Activated T-helper 1 cell treated with Interleukin-2 at 50 U/mL for 16 hours (primary cell): ENCODE measurements around the gene CHCHD2.
"Not testable (repeated sequence)": the region's sequence is repeated elsewhere in the genome, so short reads cannot be mapped to it uniquely, and the experiment has no call there.

Experiments used
- DNase-seq: peaks from one replicate; pipeline ENCODE4 v3.0.0-alpha.2; 2020; ENCODE audit warnings: low read depth

The CHCHD2 gene

DNA sequence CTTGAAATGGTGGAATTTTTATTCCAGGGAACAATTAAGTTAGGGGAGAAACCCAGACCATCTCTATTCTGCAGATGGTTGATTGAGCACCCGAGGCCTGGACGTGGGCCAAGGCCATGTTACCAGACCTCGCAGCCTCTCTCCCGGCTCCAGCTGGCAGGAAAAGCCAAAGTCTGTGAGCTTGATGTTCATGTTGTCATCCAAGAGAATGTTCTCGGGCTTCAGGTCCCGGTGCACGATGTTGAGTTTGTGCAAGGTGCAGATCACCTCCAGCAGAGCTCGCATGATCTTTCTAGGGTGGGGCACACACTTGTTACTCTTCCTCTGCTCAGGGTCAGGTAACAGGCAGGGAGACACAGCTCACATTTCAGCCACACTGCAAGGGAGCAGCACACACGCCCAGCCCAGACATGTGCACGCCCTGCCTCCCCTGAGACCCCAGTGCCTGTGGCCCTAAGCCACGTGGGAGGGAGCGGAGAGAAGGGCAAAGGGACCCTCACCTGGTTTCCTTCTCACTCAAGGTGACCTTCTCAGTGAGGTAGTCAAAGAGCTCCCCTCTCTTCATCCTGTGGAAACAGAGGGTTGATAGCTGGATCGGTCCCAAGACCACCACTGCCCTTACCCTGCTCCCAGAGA is 23.0 kb downstream of the CHCHD2 start:
- DNase-seq: no peak

DNA sequence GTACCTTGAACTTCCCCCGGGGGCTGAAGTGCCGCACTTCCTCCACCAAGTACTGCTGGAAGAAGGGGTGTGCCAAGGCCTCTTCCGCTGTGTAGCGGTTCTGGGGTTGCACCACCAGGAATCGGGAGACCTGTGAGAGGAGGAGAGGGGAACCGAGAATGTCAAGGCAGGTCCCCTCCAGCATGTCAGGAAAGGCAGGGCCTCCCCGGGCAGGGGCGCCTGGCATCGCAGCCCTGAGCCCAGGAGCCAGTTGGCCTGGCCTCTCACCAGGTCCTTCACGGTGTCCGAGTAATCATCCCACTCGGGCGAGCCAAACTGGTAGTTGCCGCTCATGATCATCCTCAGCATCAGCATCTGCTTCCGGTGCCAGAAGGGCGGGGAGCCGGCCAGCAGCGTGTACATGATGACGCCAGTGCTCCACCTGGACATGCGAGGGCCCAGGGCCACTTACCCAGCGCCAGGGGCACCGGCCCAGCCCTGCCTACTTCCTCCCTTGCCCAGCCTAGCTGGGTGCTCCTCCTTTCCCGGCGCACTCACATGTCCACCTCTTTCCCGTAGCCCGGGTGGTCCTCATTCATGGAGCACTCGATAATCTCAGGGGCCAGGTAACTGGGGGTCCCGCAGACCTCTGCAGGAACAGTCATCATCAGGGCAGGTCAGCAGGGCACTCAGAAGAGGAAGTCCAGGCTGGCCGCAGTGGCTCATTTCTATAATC is 24.5 kb downstream of the CHCHD2 start:
- no peak for DNase-seq

DNA sequence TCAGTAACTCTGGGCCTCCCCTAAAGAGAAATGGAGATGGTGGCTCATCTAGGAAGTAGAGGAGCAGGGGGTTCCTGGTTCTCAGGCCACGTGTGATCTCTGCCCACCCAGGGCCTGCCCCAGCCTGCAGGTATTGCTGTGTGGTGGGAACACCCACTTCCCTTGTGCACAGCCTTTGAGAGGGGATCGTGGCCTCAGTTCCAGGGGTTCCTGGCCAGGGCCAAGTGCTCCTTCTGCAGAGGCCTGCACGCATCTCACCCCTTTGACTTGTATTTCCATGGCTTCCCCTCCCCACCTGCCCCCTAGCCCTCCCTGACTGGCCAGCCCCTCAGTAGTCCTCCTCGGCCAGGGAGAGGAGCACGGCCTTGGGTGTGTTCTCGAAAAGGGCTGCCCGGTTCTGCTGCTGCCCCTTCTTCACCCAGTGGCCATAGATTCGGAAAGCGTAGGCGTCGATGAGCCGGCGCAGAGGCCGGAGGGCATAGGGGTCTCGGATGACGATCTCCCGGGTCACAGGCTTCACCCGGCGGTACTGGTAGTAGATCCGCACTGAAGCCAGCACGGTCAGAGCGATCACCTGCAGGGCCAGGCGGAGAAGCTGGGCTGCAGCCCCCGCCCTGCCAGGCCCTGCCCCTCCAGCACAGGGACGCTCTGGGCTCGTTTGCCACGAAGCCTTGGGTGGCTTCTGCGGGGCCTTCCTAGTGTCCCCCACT is 25.4 kb downstream of the CHCHD2 start:
- not testable (repeated sequence) for DNase-seq

DNA sequence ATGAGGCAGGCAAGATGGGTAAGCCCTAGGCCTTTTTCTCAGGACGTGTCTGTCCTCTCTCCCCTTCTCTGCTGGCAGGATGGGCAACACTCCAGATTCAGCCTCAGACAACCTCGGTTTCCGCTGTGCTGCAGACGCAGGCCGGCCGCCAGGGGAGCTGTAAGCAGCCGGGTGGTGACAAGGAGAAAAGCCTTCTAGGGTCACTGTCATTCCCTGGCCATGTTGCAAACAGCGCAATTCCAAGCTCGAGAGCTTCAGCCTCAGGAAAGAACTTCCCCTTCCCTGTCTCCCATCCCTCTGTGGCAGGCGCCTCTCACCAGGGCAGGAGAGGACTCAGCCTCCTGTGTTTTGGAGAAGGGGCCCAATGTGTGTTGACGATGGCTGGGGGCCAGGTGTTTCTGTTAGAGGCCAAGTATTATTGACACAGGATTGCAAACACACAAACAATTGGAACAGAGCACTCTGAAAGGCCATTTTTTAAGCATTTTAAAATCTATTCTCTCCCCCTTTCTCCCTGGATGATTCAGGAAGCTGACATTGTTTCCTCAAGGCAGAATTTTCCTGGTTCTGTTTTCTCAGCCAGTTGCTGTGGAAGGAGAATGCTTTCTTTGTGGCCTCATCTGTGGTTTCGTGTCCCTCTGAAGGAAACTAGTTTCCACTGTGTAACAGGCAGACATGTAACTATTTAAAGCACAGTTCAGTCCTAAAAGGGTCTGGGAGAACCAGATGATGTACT is 26.7 kb downstream of the CHCHD2 start:
- DNase-seq: no peak

DNA sequence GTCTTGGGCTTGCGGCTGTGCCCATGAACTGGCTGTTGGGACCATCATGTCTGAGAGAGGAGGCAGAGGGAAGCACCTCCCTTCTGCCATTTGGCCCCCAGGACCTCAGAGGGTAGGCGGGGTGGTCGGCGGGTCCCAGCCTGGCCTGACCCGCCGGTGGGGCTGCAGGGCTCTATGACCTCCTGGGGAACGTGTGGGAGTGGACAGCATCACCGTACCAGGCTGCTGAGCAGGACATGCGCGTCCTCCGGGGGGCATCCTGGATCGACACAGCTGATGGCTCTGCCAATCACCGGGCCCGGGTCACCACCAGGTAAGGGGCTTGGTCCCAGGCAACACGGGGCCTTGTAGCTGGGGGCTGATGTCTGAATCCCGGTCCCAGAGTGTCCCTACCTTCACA is 28.1 kb downstream of the CHCHD2 start:
- no peak for DNase-seq

DNA sequence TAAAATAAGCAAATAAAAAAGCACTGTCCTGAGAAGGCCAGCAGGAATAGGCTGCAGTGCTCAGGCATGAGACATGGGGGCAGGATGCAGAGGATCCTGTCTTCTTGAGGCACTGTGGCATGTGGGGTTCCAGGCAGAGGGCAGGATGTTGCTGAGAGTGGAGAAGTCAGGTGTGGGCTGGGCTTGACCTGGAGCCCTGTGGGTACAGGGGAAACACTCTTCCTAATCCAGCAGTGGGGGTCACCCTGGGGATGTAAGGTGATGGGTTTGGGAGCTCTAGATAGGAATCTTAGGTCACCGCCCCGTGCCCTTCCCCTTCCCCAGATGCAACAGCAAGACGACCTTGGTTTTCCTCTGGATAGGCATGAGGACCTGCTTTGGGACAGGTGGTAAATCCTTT is 28.6 kb downstream of the CHCHD2 start:
- DNase-seq: no peak

DNA sequence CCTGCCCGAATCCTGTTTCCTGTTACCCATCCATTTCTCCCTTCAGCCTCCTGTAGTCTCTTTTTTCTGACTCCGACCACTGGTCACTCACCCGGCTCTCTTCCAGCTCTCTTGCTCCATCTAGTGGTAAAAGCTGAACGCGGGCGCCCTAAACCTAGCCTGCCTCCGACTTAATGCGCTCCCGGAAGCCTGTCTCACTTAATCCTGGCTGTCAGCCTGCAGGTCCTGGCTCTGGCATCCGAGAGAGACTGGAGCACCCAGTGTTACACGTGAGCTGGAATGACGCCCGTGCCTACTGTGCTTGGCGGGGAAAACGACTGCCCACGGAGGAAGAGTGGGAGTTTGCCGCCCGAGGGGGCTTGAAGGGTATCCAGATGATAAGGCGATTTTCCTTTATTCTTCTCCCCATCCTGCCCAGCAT is 31.9 kb downstream of the CHCHD2 start:
- peak; percentile 27 for DNase-seq

DNA sequence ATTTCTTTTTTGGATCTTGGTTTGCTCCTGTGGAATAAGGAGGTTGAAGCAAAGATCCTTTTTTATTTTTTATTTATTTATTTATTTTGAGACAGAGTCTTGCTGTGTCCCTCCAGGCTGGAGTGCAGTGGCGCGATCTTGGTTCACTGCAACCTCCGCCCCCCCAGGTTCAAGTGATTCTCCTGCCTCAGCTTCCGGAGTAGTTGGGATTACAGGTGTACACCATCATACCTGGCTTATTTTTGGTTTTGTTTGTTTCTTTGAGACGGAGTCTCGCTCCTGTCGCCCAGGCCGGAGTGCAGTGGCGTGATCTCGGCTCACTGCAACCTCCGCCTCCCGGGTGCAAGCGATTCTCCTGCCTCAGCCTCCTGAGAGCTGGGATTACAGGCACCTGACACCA is 39.9 kb downstream of the CHCHD2 start:
- DNase-seq: not testable (repeated sequence)

DNA sequence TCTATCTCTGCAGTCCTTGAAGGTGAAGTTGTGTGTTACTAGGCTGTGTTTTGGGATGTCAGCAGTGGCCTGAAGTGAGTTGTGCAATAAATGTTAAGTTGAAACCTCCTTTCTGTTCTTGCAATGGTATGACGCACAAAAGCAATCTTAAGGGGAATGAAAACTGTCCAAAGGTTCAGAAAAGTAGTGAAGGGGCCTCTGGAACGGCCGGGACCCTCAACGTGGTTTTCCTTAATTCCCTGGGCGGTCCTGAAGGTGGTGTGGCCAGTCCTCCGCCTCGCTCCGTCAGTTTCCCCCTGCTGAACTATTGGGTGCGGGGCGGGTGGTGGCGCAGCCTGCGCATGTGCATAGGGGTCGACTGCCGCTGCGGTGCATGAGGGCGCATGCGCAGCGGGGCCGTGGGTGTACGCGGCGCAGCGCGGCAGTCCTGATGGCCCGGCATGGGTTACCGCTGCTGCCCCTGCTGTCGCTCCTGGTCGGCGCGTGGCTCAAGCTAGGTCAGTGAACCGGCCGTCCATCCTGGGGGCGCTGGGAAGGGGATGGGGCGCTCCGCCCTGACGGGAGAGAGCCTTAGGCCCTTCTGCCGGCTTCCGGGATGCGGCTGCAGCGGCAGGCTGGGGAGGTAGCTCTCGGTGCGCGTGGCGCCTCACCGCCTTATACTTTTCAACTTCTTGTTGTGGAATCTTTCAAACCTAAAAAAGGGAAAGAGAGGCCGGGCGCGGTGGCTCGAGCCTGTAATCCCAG is 42.2 kb downstream of the CHCHD2 start, which contains the start of gene SUMF2:
Gene SUMF2, plus strand, starts transcription at position 405 of the 744 bp plus-strand sequence. Its CDS starts 26 bp downstream, at position 431.
- peak; percentile 85 for DNase-seq

DNA sequence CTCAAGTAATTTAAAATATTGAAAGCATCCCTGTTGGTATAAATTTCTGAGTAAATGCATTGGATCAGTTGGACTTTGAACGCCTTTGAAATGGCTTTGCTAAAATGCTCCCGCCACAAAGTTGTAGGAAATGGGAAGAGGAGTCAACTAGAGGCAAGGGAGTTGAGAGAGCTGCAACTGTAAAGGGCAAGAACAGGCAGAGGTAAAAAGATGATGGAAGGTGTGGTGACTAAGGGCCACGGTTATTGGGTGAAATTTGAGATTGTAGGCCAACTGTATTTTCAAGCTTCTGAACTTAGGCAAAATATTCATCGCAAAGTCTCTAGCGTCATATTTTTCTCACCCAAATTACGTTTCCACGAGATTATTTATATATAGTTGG is 42.8 kb downstream of the CHCHD2 start:
- DNase-seq: no peak

DNA sequence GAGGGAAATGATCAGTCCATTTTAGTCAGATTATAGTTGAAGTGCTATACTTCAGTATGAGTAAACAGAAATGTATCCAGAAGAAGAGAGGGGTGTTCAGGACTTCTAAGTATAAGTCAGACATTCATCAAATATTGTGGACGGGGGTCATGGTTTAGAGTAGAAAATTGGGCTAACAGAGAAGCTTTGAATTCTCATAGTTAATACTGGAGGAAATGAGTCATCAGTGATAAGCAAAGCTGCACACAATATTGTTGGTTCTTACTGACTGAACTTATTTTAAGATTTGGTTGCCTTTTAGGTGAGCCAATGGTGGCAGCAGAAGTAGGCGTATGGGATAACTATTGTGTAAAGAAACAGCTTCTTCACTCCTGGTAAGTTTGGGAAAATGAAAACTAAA is 43.9 kb downstream of the CHCHD2 start:
- no peak for DNase-seq

DNA sequence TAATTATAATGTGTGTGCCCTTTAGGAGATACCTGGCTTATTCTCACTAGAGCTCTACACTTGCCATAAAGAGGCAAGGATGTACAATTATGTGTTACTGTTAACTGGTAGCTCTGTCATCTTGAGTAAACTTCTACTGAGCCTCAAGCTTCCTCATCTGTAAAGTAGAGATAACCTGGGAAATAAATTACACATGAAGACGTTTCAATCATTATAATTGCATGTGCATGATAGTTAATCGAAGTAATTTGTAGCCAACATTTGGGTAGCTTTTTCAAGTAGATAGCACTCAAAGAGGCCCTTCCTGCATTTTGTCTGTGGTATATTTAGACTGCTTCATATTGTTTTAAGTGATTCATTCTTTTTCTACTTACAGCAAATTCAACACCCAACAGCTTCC is 52.3 kb downstream of the CHCHD2 start:
- DNase-seq: no peak

DNA sequence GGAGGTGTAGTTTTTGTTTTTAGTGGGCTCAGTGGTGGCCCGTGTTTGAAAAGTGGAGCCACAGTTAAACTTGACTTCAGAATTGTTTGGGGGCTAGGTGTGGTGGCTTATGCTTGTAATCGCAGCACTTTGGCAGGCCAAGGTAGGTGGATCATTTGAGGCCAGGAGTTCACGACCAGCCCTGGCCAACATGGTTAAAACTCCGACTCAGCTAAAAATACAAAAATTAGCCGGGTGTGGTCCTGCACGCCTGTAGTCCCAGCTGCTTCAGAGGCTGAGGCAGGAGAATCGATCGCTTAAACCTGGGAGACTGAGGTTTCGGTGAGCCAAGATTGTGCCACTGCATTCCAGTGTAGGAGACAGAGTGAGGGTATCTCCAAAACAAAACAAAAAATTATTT is 52.9 kb downstream of the CHCHD2 start:
- DNase-seq: no peak
